HG03439 (cell line): Measurements from ENCODE around the gene IGLL5.

ENCODE experiments used
- ATAC-seq: cut with Tn5 transposase; IDR thresholded peaks from one replicate; pipeline ENCODE4 v1.9.1; 2021; ENCODE audit warnings: mild to moderate bottlenecking, moderate library complexity; ENCODE audit not compliant: unreplicated experiment

IGLL5 gene

GRCh38 chr22:22936915-22937656 lies 49.5 kb downstream of the IGLL5 start:
- ATAC-seq: no peak

- no peak for ATAC-seq
Measured at GRCh38 chr22:22937894-22938480, 50.4 kb downstream of the IGLL5 start.

GRCh38 chr22:22938672-22939587 lies 51.3 kb downstream of the IGLL5 start:
- no peak for ATAC-seq

GRCh38 chr22:22939588-22940368 lies 52.2 kb downstream of the IGLL5 start:
- ATAC-seq: no peak

- ATAC-seq: no peak
Measured at GRCh38 chr22:22940961-22941605, 53.5 kb downstream of the IGLL5 start.

- no peak for ATAC-seq
Measured at GRCh38 chr22:22941831-22942510, 54.4 kb downstream of the IGLL5 start.

- no peak for ATAC-seq
Measured at GRCh38 chr22:22942511-22943329, 55.1 kb downstream of the IGLL5 start.

- no peak for ATAC-seq
Measured at GRCh38 chr22:22943521-22944267, 56.1 kb downstream of the IGLL5 start.

GRCh38 chr22:22944268-22944985 lies 56.8 kb downstream of the IGLL5 start:
- no peak for ATAC-seq

- no peak for ATAC-seq
Measured at GRCh38 chr22:22945195-22945594, 57.6 kb downstream of the IGLL5 start.
